Measurements from ENCODE around the gene CRHR1. TPM values are rescaled to one million over a fixed set of nuclear protein-coding genes. Genes with fewer than 3 reads are reported as not detected.

The CRHR1 gene
- polyA plus RNA-seq, 2 of the 4 experiments (the other 2 are of a cell fraction) = 0.09 to 0.12 TPM

DNA sequence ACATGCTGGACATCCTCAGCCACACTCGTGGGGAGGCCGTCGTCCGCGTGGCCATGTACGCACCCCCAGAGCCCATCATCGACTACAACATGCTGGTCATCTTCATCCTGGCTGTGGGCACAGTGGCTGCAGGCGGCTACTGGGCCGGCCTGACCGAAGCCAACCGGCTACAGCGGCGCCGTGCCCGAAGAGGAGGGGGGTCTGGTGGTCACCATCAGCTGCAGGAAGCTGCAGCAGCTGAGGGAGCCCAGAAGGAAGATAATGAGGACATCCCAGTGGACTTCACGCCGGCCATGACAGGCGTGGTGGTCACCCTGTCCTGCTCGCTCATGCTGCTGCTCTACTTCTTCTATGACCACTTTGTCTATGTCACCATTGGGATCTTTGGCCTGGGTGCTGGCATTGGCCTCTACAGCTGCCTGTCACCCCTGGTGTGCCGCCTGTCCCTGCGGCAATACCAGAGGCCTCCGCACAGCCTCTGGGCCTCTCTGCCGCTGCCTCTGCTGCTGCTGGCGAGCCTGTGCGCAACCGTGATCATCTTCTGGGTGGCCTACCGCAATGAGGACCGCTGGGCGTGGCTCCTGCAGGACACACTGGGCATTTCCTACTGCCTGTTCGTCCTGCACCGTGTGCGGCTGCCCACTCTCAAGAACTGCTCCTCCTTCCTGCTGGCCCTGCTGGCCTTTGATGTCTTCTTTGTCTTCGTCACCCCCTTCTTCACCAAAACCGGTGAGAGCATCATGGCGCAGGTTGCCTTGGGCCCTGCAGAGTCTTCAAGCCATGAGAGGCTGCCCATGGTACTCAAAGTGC lies 61.5 kb downstream of the CRHR1 start:
- no peaks in the 10 kb centered on the region for H3K4me1 ChIP-seq
- WGBS (ENCODE audit: missing lambda C conversion rate) = 80% methylated on average over 35 of the region's 35 CpGs
- FAIRE-seq = no peak
- no peak for DNase-seq (ENCODE audit: low read depth in 1 of 2, low spot score in 1 of 2)
- no peak for ATAC-seq
- no peak overlapping the region for H3K27ac ChIP-seq
- no peaks in the 10 kb centered on the region for H3K9me3 ChIP-seq
- CTCF ChIA-PET = interaction anchor here (1.3 to 14.4 kb wide), 5 partner anchors 11 to 206 kb away, joined by 3 to 225 read pairs (median 24); no protein-coding TSS in a partner anchor
- POLR2A ChIA-PET = no interaction called here
- TF ChIP-seq HOXB5 (CRISPR knock-in tag; IDR thresholded peaks at IDR 0.05) (no peak), POLR2AphosphoS2 (conservative IDR thresholded peaks at IDR 0.05; ENCODE audit: low read length) (no peak), ZNF302 (CRISPR knock-in tag; IDR thresholded peaks at IDR 0.05) (no peak), POLR2A (IDR thresholded peaks at IDR 0.05; ENCODE audit: low read length) (no peak), JUN (IDR thresholded peaks at IDR 0.05) (no peak), CHD4 (IDR thresholded peaks at IDR 0.05; ENCODE audit: borderline replicate concordance) (no peak), EP300 (IDR thresholded peaks at IDR 0.05) (no peak), TFCP2L1 (CRISPR knock-in tag; IDR thresholded peaks at IDR 0.05) (no peak)
- TF ChIP-seq, protein P1, sequence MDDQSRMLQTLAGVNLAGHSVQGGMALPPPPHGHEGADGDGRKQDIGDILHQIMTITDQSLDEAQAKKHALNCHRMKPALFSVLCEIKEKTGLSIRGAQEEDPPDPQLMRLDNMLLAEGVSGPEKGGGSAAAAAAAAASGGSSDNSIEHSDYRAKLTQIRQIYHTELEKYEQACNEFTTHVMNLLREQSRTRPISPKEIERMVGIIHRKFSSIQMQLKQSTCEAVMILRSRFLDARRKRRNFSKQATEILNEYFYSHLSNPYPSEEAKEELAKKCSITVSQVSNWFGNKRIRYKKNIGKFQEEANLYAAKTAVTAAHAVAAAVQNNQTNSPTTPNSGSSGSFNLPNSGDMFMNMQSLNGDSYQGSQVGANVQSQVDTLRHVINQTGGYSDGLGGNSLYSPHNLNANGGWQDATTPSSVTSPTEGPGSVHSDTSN (IDR thresholded peaks at IDR 0.05) = no peak
- TF ChIP-seq, protein P2, sequence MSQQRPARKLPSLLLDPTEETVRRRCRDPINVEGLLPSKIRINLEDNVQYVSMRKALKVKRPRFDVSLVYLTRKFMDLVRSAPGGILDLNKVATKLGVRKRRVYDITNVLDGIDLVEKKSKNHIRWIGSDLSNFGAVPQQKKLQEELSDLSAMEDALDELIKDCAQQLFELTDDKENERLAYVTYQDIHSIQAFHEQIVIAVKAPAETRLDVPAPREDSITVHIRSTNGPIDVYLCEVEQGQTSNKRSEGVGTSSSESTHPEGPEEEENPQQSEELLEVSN (IDR thresholded peaks at IDR 0.05; ENCODE audit: borderline replicate concordance, low read depth) = no peak
- TF ChIP-seq, protein P3, sequence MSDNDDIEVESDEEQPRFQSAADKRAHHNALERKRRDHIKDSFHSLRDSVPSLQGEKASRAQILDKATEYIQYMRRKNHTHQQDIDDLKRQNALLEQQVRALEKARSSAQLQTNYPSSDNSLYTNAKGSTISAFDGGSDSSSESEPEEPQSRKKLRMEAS (IDR thresholded peaks at IDR 0.05) = no peak
- H3K4me2 ChIP-seq = no peak overlapping the region
- no peak overlapping the region for H3K4me3 ChIP-seq

DNA sequence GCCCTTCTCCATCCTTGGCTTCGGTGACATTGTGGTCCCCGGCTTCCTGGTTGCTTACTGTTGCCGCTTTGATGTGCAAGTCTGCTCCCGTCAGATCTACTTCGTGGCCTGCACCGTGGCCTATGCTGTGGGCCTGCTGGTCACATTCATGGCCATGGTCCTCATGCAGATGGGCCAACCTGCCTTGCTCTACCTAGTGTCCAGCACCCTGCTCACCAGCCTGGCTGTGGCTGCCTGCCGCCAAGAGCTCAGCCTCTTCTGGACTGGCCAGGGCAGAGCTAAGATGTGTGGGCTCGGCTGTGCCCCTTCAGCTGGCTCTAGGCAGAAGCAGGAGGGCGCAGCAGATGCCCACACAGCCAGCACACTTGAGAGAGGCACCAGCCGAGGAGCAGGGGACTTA lies 62.1 kb downstream of the CRHR1 start:
- no peak overlapping the region for H3K4me2 ChIP-seq
- no peak for FAIRE-seq
- H3K27ac ChIP-seq = no peak overlapping the region
- H3K4me3 ChIP-seq = no peak overlapping the region
- no peaks in the 10 kb centered on the region for H3K9me3 ChIP-seq
- no peaks in the 10 kb centered on the region for H3K4me1 ChIP-seq
- ChIA-PET POLR2A (no interaction called here), CTCF (interaction anchor here (1.1 to 14.4 kb wide), 6 partner anchors 11 to 207 kb away, joined by 3 to 225 read pairs (median 4); partner anchors contain the start of gene CRHR1)
- TF ChIP-seq, protein P4, sequence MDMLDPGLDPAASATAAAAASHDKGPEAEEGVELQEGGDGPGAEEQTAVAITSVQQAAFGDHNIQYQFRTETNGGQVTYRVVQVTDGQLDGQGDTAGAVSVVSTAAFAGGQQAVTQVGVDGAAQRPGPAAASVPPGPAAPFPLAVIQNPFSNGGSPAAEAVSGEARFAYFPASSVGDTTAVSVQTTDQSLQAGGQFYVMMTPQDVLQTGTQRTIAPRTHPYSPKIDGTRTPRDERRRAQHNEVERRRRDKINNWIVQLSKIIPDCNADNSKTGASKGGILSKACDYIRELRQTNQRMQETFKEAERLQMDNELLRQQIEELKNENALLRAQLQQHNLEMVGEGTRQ (IDR thresholded peaks at IDR 0.05) = no peak
- TF ChIP-seq, protein P2 (IDR thresholded peaks at IDR 0.05; ENCODE audit: borderline replicate concordance, low read depth) = no peak
- TF ChIP-seq KDM1A (IDR thresholded peaks at IDR 0.05; ENCODE audit: low read depth) (no peak), CBX8 (IDR thresholded peaks at IDR 0.05) (no peak), HEYL (CRISPR knock-in tag; IDR thresholded peaks at IDR 0.05) (no peak), ZFP36 (IDR thresholded peaks at IDR 0.05; ENCODE audit: borderline replicate concordance, partially characterized antibody) (no peak), HOXB5 (CRISPR knock-in tag; IDR thresholded peaks at IDR 0.05) (no peak), RARB (CRISPR knock-in tag; IDR thresholded peaks at IDR 0.05) (no peak), ESRRA (IDR thresholded peaks at IDR 0.05; ENCODE audit: borderline replicate concordance, low read length) (no peak), SMC3 (IDR thresholded peaks at IDR 0.05) (no peak), TP53 (CRISPR knock-in tag; IDR thresholded peaks at IDR 0.05) (no peak), HOXB13 (CRISPR knock-in tag; IDR thresholded peaks at IDR 0.05; ENCODE audit: low read depth) (no peak), POLR2A (IDR thresholded peaks at IDR 0.05; ENCODE audit: low read length) (no peak)
- 67% methylated on average over 10 of the region's 10 CpGs for WGBS (ENCODE audit: missing lambda C conversion rate)
- ATAC-seq = no peak
- DNase-seq (ENCODE audit: low read depth in 1 of 2, low spot score in 1 of 2) = no peak
